Activated CD4-positive, alpha-beta T cell treated with anti-CD3 and anti-CD28 coated beads for 4 hours (primary cell): Measurements from ENCODE around the gene MEAK7.
A peak's percentile ranks its signal among the peaks of the same experiment; 100 is the strongest.

Experiments
- DNase-seq, 2 donors: peaks; one replicate each; pipeline ENCODE4 v3.0.0-alpha.2; 2020

MEAK7 gene, protein sequence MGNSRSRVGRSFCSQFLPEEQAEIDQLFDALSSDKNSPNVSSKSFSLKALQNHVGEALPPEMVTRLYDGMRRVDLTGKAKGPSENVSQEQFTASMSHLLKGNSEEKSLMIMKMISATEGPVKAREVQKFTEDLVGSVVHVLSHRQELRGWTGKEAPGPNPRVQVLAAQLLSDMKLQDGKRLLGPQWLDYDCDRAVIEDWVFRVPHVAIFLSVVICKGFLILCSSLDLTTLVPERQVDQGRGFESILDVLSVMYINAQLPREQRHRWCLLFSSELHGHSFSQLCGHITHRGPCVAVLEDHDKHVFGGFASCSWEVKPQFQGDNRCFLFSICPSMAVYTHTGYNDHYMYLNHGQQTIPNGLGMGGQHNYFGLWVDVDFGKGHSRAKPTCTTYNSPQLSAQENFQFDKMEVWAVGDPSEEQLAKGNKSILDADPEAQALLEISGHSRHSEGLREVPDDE

DNA sequence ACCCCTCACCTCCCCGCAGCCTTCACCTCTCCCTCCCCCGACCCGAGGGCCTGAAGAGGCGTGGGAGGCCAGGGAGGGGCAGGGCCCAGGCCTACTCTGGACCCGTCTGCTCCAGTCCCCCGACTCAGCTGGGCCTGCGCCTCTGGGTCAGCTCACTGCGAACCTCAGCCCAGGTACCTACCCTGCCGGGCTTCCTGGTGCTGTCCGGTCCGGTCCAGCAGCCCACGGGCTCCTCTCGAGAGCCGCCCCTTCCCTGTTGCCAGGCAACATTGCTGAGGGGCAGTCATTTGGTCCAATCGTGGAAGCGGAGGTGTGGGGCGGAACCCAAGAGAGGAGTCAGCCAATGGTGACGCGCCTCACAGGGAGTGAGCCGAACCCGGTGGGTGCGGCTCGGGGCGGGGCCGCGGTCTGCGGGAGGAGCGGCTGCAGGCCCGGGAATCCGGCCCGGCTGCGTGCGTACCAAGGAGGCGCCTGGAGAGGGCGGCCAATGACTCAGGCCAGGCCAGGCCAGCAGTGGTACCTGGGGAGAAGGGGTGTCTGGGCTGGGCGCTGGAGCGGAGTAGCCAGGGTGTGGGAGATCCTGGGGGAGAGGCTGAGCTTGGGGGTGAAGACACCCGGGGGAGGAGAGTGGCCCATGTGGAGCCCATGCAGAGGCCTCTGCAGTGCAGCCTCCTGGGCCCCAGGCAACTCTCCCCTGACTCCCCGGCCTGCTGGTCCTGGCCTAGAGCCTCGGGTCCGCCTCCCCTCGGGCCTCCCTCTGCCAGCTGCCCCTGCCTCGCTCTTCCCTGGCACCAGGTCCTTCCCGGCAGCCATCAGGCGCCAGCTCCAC lies at the start of gene MEAK7:
Gene MEAK7, minus strand, starts transcription at position 240 of the 829 bp plus-strand sequence. CDS start 6,573 bp downstream, outside the sequence.
- peak; percentile 96 to 97 for DNase-seq

DNA sequence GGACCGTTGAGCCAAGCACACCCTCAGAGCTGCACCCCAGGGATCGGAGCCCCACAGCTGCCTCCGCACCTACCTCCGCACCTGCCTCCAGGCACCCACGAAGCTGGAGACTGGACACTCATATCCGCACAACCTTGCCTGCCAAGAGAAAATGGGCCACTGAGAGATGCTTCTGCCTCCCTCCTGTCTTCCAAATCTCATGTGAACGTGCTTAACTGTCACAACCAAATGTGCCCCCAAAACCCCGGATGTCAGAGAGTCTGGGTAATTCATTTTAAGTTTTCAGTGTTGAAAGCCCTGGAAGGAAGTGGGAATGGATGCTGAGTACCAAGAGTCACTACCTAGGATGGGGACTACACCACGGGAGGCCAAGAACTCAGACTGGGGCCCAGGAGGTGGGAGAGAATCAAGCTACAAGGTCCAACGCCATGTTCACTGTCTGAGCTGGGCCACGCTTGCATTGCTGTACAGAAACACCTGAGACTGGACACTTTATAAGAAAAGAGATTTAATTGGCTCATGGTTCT lies 49.5 kb upstream of the MEAK7 start:
- peak; percentile 28 to 37 for DNase-seq

DNA sequence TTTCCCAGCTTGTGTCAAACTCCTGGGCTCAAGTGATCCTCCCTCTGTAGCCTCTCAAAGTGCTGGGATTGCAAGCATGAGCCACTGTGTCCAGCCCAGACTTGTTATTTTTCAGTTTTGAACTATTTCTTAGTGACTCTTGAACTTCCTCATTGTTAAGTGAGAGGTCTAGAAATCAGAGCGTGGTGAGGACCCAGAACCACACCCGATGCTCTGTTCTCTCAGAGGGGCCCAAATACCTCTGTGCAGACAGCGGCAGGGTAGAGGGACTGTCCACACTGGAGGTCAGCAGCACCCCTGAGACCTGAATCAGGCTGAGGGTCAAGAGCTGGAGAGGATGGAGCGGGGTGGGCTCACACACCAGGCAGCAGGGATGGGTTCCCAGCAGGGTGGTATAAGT lies 47.7 kb upstream of the MEAK7 start:
- DNase-seq = no peak

DNA sequence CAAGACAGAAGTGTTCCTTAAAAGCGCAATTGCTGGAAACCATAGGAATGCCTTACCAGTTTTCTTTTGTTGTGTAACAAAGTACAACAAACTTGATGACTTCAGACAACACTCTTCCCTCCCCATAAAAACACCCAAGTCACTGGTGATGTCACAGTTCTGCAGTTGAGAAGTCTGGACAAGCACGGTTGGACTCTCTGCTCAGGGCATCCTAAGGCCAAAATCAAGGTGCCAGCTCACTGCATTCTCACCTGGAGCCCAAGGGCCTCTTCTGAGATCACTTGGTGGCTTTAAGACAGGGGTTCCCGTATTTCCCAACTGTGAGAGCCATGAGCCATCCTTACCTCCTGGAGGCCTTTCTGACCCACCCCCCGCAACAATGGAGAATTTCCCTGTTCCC lies 45.6 kb upstream of the MEAK7 start:
- DNase-seq = no peak

DNA sequence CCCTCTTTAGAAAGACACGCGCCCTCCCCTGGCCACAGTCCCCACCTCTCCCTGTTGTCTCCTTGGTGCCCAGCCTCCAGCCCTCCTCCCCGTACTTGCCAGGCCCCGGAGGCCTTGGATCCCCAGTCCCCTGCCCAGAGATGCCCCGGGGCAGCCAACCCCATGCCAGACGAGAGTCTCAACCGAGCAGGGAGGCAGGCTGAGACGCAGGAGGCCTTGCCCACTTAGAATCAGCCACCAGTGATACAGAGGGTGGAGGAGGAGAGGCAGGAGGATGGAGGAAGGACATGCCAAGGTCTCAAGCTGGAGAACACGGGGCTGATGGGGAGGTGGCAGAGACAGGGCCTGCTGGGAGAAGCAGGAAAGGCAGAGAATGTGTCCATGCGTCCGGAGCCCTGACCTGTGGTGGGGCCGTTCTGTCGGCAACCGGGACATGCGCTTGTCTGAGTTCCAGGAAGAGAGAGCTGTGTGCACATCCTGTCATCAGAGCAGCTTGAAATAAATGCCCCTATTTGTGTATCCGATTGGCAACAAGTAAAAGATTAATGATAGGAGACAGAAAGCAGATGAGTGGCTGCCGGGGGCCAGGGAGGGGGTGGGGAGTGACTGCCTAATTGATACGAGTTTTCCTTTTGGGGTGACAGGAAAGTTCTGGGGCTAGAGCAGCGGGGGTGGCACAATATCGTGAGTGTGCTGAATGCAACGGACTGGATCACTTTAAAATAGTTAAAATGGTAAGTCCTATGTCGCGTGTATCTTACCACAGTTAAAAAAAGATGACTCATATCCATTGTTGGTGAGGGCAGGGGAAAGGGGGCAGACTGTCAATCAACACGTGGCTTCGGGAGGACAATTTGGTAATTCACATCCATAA lies 44.7 kb upstream of the MEAK7 start:
- DNase-seq = peak; percentile 63 to 65

DNA sequence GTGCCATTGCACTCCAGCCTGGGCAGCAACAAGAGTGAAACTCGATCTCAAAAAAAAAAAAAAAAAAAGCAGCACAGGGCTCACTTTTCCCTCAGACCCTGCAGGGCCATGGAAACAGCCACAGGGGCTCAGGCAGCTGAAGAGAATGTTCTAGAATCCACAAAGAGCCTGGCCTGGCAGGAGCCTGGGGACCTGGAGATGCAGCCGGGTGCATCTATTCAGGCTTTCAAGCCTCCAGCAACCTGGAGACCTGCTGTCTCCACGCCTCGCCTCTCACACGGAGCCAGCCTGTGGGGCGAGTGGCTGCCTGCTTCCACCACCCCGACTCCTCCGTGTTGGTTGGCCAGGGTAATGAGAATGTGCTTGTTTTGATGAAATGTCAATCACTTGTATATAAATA lies 44.0 kb upstream of the MEAK7 start:
- DNase-seq = no peak

DNA sequence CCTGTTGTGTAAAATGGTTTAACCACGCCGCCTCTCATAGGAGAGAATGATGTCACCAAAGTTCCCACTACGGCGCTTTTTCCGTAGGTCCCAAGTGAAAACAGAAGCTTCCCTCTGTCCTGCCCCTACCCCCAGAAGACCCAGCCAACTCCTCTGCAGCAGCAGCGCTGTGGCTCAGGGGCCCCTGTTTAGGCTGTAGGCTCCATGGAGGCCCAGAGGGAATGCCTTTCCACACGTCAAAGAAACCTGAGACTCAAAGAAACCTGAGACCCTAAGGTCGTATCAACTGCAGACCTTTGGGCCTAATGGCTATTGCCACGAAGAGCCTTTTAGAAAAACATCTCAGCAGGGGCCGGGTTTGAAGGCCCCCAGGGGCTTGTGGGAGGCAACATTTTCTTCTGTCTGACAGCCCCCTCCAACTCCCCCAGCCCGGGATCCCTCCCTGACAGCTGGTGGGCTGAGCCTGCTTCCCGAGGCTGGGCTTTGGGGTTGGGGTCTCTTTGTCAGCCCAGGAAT lies 43.1 kb upstream of the MEAK7 start:
- no peak for DNase-seq

DNA sequence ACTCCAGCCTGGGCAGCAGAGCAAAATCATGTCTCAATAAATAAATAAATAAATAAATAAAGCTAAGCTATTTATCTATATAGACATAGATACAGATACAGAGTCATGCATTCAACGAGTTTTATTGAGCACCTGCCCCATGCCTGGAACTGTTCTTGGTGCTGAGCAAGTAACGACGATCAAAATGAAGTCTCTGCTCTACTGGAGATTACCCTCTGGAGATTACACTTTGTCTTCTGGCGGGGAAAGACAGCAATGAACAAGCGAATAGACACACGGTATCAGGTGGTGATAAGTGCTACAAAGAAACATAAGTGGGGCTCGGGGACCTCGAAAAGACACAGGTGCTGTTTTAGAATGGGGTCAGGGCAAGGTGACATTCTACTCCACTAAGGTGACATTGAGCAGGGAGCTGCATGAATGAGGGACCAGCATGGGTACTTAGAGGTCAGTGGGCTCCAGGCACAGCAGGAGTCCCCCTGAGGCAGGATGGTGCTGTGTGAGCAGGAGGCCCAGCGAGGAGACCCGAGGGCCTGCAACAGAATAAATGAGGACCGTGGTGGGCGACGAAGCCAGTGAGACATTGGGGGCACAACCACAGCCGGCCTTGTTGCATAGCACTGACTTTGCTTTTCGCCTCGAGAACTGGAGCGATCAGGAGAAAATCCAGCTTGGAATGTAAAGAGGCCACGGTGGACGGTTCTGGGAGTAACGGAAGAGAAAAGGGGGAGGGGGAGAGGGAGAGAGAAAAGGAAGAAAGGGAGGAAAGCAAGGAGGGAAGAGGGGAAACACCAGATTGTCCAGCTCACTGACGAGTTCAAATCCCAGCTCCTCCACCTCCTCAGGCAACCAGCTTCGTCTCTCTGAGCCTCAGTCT lies 42.4 kb upstream of the MEAK7 start:
- no peak for DNase-seq

DNA sequence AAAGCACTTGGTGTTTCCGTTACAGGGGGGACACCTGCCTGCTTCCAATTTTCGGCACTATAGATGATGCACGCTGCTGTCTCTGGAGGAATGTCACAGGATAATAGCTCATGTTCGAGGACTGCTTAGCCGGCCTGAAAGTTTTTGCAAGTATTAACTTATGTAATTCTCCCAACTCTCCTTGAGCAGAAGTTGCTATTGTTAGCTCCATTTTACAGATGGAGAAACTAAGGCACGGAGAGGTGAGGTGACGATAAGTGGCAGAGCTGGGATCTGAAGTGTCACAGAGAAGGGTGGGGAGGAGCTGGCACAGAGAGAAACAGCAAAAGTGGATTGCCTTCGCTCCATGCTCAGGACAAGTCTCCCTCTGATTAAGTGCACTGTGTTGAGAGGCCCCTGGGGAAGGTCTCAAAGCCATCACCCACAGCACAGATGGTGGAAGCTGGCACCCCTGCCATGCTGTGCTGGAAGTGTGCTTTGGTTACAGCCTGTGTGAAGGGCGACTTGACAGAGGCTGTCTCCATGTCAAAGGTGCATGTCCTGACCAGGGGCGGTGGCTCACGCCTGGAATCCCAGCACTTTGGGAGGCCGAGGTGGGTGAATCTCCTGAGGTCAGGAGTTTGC lies 40.8 kb upstream of the MEAK7 start:
- no peak for DNase-seq

DNA sequence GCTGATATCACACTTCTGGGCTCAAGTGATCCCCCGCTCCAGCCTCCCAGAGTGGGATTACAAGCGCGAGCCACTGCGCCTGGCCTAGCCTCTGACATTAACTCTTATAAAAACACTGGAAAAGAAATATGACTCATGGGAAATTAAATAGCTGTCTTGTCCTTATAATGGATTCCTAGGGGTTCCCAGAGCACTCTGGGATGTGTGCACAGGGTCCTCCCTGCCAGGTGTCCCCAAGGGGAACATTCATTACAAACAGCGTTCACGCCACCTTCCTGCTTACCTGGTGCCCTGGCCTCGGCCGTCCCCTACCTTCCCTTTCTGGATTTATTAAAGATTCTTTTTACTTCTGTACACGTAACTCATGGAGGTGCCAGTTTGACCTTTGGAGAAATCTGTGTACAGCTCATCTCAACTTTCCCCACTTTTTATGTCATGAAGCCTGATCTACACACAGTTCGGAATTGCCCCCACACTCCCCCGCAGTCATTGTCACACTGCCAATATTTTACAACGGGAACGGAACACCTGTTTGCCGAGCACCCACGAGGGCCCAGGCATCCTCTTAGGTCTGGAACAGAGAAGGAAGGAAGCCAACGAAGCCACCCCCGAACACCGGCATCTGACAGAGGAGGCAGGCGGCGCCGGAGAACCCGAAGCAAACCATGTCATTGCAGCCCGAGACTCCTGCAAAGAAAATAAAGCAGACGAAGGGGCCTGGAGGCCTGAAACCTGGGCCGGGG lies 39.7 kb upstream of the MEAK7 start:
- DNase-seq = peak; percentile 63 to 65

DNA sequence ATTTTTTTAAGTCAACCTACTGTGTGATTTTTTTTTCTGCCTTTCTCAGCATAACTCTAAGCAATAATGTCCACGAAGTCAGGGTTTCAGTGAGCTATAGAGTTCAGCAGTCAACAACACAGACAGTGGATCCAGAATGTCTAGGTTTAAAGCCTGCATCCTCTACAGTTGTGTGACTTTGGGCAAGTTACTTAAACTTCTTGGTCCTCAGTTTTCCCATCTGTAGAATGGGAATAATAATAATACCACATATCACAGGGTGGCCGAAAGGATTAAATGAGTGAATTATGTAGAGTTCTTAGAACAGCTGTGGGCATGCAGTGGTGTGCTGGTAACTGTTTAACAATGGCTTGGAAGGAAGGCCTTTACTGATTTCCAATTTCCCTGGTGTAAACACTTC lies 38.8 kb upstream of the MEAK7 start:
- no peak for DNase-seq

DNA sequence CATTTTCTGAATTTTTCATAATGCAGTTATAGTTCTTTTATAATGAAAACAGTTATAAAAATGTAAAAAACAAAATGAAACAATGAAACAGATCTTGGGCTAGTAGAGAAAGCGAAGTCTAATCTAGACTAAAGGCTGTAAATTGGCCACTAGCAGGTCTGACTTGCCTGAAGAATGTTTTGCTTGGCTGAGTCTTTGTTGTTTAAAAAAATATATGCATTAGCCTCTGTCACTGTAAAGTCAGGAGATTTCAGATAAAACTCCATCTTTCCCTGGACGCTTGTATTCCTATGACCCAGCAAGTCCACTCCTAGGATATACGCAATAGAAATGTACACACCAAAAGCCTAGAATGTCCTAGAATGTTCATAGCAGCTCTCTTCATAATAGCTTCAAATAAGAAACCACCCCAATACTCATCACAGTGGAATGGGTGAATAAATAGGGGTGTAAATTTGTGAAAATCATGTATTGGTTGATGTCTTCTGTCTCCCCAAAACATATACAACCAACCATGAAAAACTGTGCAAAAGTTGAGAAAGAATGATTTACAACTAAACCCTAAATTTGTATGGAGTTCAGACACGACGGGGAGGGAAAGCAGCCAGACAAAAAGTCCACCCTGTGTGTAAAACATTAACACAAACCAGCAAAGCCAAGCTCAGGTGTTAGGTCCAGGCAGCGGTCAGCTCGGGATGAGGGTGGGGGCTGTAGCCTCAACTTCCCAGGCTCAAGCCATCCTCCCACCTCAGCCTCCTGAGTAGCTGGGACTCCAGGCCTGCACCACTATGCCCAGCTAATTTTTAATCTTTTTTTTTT lies 37.7 kb upstream of the MEAK7 start:
- no peak for DNase-seq

DNA sequence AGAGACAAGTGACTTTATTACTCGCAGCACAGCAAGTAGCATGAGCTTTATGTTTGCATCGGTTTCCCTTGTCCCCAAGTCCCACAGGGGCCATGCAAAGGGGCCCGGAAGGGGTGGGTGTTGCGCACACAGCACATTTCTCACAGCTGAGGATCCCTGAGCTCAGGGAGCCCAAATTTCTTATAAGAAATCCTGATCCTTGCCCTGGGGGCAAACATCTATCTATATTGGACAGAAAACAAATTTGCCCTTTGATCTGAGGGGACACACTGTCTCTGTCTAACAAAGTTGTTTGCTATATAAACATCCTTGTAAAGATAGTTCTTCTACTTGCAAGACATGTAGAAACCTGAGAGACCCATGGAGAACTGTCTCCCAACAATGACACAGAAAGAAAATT lies 35.7 kb upstream of the MEAK7 start:
- DNase-seq = no peak

DNA sequence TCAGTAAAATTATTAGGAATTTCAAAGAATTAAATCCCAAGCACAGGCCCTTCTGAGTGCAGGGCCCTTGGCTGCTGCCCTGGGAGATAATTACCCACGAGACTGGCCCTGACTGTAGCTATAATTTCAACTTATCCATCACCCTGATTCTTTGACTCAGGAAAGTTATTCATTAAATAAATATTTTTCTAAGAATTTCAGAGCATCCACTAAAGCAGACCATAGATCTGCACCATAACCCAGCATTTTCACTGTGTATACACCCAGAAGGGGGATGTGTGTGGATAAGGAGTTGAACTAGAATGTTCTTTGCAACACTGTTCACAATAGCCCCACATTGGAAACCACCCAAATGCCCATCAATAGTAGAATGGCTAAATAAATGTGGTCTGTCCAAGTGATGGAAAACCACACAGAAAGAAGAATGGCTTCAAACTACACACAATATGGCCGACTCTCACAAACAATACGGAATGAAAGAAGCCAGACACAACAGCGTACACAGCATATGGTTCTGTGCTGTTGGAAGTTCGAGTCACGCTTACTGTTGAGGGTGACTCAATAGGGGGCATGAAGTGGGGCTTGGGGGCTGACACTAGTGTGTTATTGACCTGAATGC lies 33.9 kb upstream of the MEAK7 start:
- DNase-seq = no peak

DNA sequence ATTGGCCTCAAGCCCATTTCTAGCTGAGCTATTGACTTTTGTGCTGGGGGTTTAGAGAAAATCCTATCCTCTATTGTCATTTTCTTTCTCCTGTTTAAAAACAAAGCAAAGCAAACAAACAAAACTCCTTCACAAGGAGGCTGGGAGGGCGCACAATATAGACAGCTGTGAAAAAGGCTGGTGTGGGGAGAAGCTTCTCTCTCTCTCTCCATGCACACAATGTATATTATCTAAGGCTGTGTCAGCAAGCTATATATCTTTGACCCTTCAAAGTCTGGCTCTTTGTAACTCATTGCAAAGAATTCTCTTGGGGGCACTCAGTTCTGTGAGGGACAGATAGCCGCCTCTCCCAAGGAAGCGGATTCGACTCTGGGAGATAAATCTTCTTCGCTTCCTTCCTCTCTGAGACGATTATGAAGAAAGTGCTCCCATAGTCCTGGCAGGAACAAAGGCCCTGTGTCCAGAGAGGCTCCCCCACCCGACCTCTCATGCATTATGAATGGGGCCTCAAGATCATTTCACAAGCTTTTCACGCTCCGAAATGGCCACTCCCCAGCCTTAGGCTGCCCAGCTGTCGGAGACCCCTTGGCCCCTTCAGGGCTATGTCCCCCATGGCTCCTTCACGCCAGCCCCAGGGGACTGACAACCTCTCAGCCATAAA lies 33.2 kb upstream of the MEAK7 start:
- DNase-seq = no peak

DNA sequence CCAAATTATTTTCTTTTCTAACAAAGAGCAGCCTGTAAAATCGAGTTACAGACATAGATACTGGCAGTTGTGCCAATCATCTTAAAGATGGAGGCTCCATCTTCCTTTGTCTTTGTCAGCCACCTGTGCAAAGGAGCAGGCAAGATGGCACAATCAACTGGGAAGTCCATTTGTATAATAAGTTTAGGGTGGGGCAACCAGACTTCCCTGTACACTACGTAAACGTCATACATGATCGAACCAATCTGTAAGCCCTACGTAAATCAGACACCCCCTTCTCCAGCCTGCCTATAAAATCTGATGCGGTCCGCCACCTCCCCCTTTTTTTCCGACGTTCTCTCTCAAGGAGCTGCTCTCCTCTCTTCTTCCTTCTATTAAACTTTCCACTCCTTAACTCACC lies 31.4 kb upstream of the MEAK7 start:
- no peak for DNase-seq

DNA sequence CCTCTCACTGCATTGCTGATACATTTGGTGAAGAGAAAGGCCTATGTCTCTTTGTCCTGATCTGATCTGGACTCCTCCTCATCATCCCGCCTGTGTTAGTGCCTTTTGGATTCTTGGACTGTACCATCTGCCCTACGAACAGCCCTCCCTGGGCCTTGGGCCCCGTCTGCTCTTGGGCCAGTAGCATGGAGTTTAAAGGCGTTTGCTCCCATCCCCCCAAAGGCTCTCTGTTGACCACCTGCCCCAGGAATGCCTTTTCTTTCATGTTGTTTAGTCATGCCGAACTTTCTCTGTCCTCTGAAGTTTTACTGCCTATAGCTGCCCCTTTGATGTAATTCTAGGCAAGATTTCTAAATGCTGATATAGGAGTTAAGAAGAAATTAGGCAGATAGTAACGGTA lies 30.9 kb upstream of the MEAK7 start:
- DNase-seq = no peak

DNA sequence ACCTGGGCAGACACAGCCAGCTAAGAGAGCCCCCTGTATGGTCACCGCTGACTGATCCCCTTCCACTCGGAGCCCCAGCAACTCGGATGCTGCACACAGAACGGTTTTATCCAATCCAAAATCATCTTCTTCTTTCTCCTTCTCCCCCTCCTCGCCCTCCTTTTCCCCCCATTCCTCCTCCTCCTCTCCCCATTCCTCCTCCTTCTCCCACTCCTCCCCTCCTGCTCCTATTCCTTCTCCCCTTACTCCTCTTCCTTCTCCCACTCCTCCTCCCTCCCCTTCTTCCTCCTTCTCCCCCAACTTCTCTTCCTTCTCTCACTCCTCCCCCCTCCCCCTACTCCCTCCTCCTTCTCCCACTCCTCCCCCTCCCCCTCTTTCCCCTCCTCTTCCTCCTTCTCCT lies 30.4 kb upstream of the MEAK7 start:
- DNase-seq = no peak
